Thoracic aorta (tissue), 2 donors: ENCODE data around the gene KRTAP12-1. TPM values are rescaled to one million over a fixed set of nuclear protein-coding genes. Genes with fewer than 3 reads are reported as not detected.
"Not testable (repeated sequence)": the region's sequence is repeated elsewhere in the genome, so short reads cannot be mapped to it uniquely, and the experiment has no call there.

ENCODE experiments used
- ATAC-seq: fragments of 150-250 bp; one replicate; pipeline ENCODE4 v1.8.0; 2017; ENCODE audit warnings: low read depth; ENCODE audit not compliant: insufficient number of reproducible peaks, low FRiP score
- DNase-seq: peaks from one replicate; pipeline ENCODE4 v3.0.0-alpha.2; 2020; ENCODE audit warnings: low spot score
- H3K27ac ChIP-seq, 2 donors: fragments of 200-600 bp; sonication (generic); 1 replicate in 1 of 2; 2 replicates in 1 of 2; pipeline ENCODE4 v1.5.1; 2016; ENCODE audit warnings: mild to moderate bottlenecking in 2 of 2, moderate library complexity in 2 of 2
- H3K27me3 ChIP-seq: fragments of 200-600 bp; sonication (generic); replicated peaks from 2 replicates; pipeline ENCODE4 v1.6.0; 2016; ENCODE audit warnings: mild to moderate bottlenecking; ENCODE audit not compliant: insufficient read depth
- H3K36me3 ChIP-seq: fragments of 200-600 bp; sonication (generic); one replicate; pipeline ENCODE4 v1.5.1; 2016
- H3K4me1 ChIP-seq, 2 donors: fragments of 200-600 bp; sonication (generic); 1 replicate in 1 of 2; 2 replicates in 1 of 2; pipeline versions ENCODE4 v1.5.1 to v1.6.0; 2016; ENCODE audit warnings: low read depth in 2 of 2, mild to moderate bottlenecking in 1 of 2; ENCODE audit not compliant: control insufficient read depth in 1 of 2
- H3K4me3 ChIP-seq: fragments of 200-600 bp; sonication (generic); 2 replicates; pipeline ENCODE4 v1.5.1; 2016; ENCODE audit warnings: mild to moderate bottlenecking
- H3K9me3 ChIP-seq: fragments of 200-600 bp; sonication (generic); 2 replicates; pipeline ENCODE4 v1.5.1; 2016
- CTCF ChIP-seq: fragments of 200-600 bp; sonication (generic); IDR thresholded peaks from one replicate; pipeline ENCODE4 v1.5.1; 2019; ENCODE audit warnings: antibody characterized with exemption
- total RNA-seq, 2 donors: library from RNA; depleted of rRNA; stranded (reverse); fragments of >200 nt; gene quantifications; one replicate each; pipeline versions ENCODE4 v1.1.0 to v1.2.3, GENCODE V29; 2016

Gene KRTAP12-1
- total RNA-seq, 2 donors from 2014 or later: not detected

GRCh38 chr21:44649521-44650100 is 32.4 kb downstream of the KRTAP12-1 start:
- Histone ChIP-seq H3K4me1 (no peaks in the 10 kb centered on the region), H3K27ac (no peak overlapping the region), H3K27me3 (no peaks in the 10 kb centered on the region), H3K36me3 (no peaks in the 10 kb centered on the region), H3K4me3 (no peak overlapping the region), H3K9me3 (no peaks in the 10 kb centered on the region)
- no peak for ATAC-seq
- TF ChIP-seq CTCF: no peak
- no peak for DNase-seq

- no peaks in the 10 kb centered on the region for H3K36me3 ChIP-seq
- no peaks in the 10 kb centered on the region for H3K27me3 ChIP-seq
- H3K4me3 ChIP-seq: no peak overlapping the region
- no peaks in the 10 kb centered on the region for H3K4me1 ChIP-seq
- no peak for TF ChIP-seq CTCF
- DNase-seq (no peak), ATAC-seq (no peak)
- H3K9me3 ChIP-seq: no peaks in the 10 kb centered on the region
- H3K27ac ChIP-seq: no peak overlapping the region
Measured at GRCh38 chr21:44648557-44649311, 33.2 kb downstream of the KRTAP12-1 start.

GRCh38 chr21:44647222-44647552 is 34.8 kb downstream of the KRTAP12-1 start:
- H3K36me3 ChIP-seq: no peaks in the 10 kb centered on the region
- DNase-seq: no peak
- H3K4me1 ChIP-seq: no peaks in the 10 kb centered on the region
- H3K4me3 ChIP-seq: no peak overlapping the region
- no peak overlapping the region for H3K27ac ChIP-seq
- TF ChIP-seq CTCF: no peak
- H3K27me3 ChIP-seq: no peaks in the 10 kb centered on the region
- no peak for ATAC-seq
- no peaks in the 10 kb centered on the region for H3K9me3 ChIP-seq

- DNase-seq, H3K27me3 ChIP-seq: not testable (repeated sequence)
Measured at GRCh38 chr21:44646366-44647221, 35.4 kb downstream of the KRTAP12-1 start, which contains the start of gene KRTAP10-11. KRTAP10-11 (plus strand) TSS chr21:44646414; CDS start chr21:44646459, 45 bp downstream.

GRCh38 chr21:44644878-44645277 is 37.1 kb downstream of the KRTAP12-1 start:
- DNase-seq: no peak
- Histone ChIP-seq H3K4me1 (no peaks in the 10 kb centered on the region), H3K27ac (no peak overlapping the region), H3K27me3 (no peaks in the 10 kb centered on the region), H3K9me3 (no peaks in the 10 kb centered on the region), H3K4me3 (no peak overlapping the region), H3K36me3 (no peaks in the 10 kb centered on the region)
- TF ChIP-seq CTCF: no peak
- no peak for ATAC-seq

More at GRCh38 chr21:44646366-44647221, 35.4 kb downstream of the KRTAP12-1 start, which contains the start of gene KRTAP10-11:
- not testable (repeated sequence) for H3K9me3 ChIP-seq, H3K27ac ChIP-seq, H3K36me3 ChIP-seq, ATAC-seq, H3K4me3 ChIP-seq, H3K4me1 ChIP-seq
